ENCODE results near the gene ASMTL.

Gene ASMTL

GRCh38 chrX:1403228-1403627 is 49.5 kb downstream of the ASMTL start:
- Histone ChIP-seq H3K18ac (ENCODE audit: low read length) (no peak overlapping the region), H2BK12ac (ENCODE audit: low read length) (no peak overlapping the region), H2BK120ac (ENCODE audit: insufficient read depth, low read length, poor library complexity) (no peak overlapping the region), H3K36me3 (ENCODE audit: control insufficient read depth in 1 of 2, insufficient read depth in 2 of 2, low read length in 2 of 2) (peaks cover 33 to 66% of the 10 kb centered on the region in 2 experiments), H3K9me3 (ENCODE audit: insufficient read depth, low read depth, low read length) (no peaks in the 10 kb centered on the region), H3K4me1 (ENCODE audit: control insufficient read depth in 1 of 2, insufficient read depth in 2 of 2, low read length in 2 of 2) (no peaks in the 10 kb centered on the region), H3K9ac (ENCODE audit: low read length) (no peak overlapping the region), H3K4me2 (ENCODE audit: low read length) (no peak overlapping the region), H3K79me2 (ENCODE audit: control insufficient read depth, insufficient read depth, low read length, poor library complexity) (no peaks in the 10 kb centered on the region), H3K14ac (ENCODE audit: low read length) (no peak overlapping the region), H4K91ac (ENCODE audit: low read depth, low read length) (no peak overlapping the region), H4K12ac (ENCODE audit: low read depth, low read length) (no peak overlapping the region), H3K27ac (ENCODE audit: low read depth, low read length) (no peak overlapping the region), H3K23ac (ENCODE audit: low read length) (no peak overlapping the region), H2BK5ac (ENCODE audit: low read depth, low read length, poor library complexity) (no peak overlapping the region), H3K4me3 (ENCODE audit: low read depth, low read length) (no peak overlapping the region), H4K8ac (ENCODE audit: low read depth, low read length) (no peak overlapping the region), H3K27me3 (ENCODE audit: insufficient read depth, low read length) (no peaks in the 10 kb centered on the region), H3K4ac (ENCODE audit: low read depth, low read length) (no peak overlapping the region), H2AFZ (ENCODE audit: insufficient read depth, low read length, poor library complexity) (no peak overlapping the region), H2AK5ac (ENCODE audit: low read length) (no peak overlapping the region), H3K79me1 (ENCODE audit: low read length) (no peaks in the 10 kb centered on the region)
- no peak for DNase-seq
- no CpG with 5 or more reads among the region's 10 CpGs for WGBS (ENCODE audit: extremely low coverage, insufficient coverage, insufficient read length)

GRCh38 chrX:1401611-1402430 is 50.9 kb downstream of the ASMTL start:
- Histone ChIP-seq H2AK5ac (ENCODE audit: low read length) (no peak overlapping the region), H3K27ac (ENCODE audit: low read depth, low read length) (no peak overlapping the region), H4K8ac (ENCODE audit: low read depth, low read length) (no peak overlapping the region), H3K36me3 (ENCODE audit: control insufficient read depth in 1 of 2, insufficient read depth in 2 of 2, low read length in 2 of 2) (peaks cover 34 to 56% of the 10 kb centered on the region in 2 experiments), H2AFZ (ENCODE audit: insufficient read depth, low read length, poor library complexity) (no peak overlapping the region), H2BK120ac (ENCODE audit: insufficient read depth, low read length, poor library complexity) (no peak overlapping the region), H3K14ac (ENCODE audit: low read length) (no peak overlapping the region), H3K4me2 (ENCODE audit: low read length) (no peak overlapping the region), H3K4ac (ENCODE audit: low read depth, low read length) (no peak overlapping the region), H3K79me2 (ENCODE audit: control insufficient read depth, insufficient read depth, low read length, poor library complexity) (no peaks in the 10 kb centered on the region), H3K9ac (ENCODE audit: low read length) (no peak overlapping the region), H4K12ac (ENCODE audit: low read depth, low read length) (no peak overlapping the region), H3K9me3 (ENCODE audit: insufficient read depth, low read depth, low read length) (no peaks in the 10 kb centered on the region), H3K18ac (ENCODE audit: low read length) (no peak overlapping the region), H2BK12ac (ENCODE audit: low read length) (no peak overlapping the region), H3K4me3 (ENCODE audit: low read depth, low read length) (no peak overlapping the region), H4K91ac (ENCODE audit: low read depth, low read length) (no peak overlapping the region), H3K27me3 (ENCODE audit: insufficient read depth, low read length) (no peaks in the 10 kb centered on the region), H3K79me1 (ENCODE audit: low read length) (no peaks in the 10 kb centered on the region), H3K4me1 (ENCODE audit: control insufficient read depth in 1 of 2, insufficient read depth in 2 of 2, low read length in 2 of 2) (no peaks in the 10 kb centered on the region), H3K23ac (ENCODE audit: low read length) (no peak overlapping the region), H2BK5ac (ENCODE audit: low read depth, low read length, poor library complexity) (no peak overlapping the region)
- no peak for DNase-seq
- no CpG with 5 or more reads among the region's 30 CpGs for WGBS (ENCODE audit: extremely low coverage, insufficient coverage, insufficient read length)

- Histone ChIP-seq H4K8ac (ENCODE audit: low read depth, low read length) (no peak overlapping the region), H3K4ac (ENCODE audit: low read depth, low read length) (no peak overlapping the region), H3K4me2 (ENCODE audit: low read length) (no peak overlapping the region), H3K27me3 (ENCODE audit: insufficient read depth, low read length) (no peaks in the 10 kb centered on the region), H2BK120ac (ENCODE audit: insufficient read depth, low read length, poor library complexity) (no peak overlapping the region), H3K4me3 (ENCODE audit: low read depth, low read length) (no peak overlapping the region), H2AK5ac (ENCODE audit: low read length) (no peak overlapping the region), H4K12ac (ENCODE audit: low read depth, low read length) (no peak overlapping the region), H3K27ac (ENCODE audit: low read depth, low read length) (no peak overlapping the region), H3K14ac (ENCODE audit: low read length) (no peak overlapping the region), H3K36me3 (ENCODE audit: control insufficient read depth in 1 of 2, insufficient read depth in 2 of 2, low read length in 2 of 2) (peaks cover 38 to 50% of the 10 kb centered on the region in 2 experiments), H4K91ac (ENCODE audit: low read depth, low read length) (no peak overlapping the region), H2AFZ (ENCODE audit: insufficient read depth, low read length, poor library complexity) (no peak overlapping the region), H3K79me1 (ENCODE audit: low read length) (no peaks in the 10 kb centered on the region), H3K23ac (ENCODE audit: low read length) (no peak overlapping the region), H3K9me3 (ENCODE audit: insufficient read depth, low read depth, low read length) (no peaks in the 10 kb centered on the region), H3K18ac (ENCODE audit: low read length) (no peak overlapping the region), H2BK12ac (ENCODE audit: low read length) (no peak overlapping the region), H3K4me1 (ENCODE audit: control insufficient read depth in 1 of 2, insufficient read depth in 2 of 2, low read length in 2 of 2) (no peaks in the 10 kb centered on the region), H3K79me2 (ENCODE audit: control insufficient read depth, insufficient read depth, low read length, poor library complexity) (no peaks in the 10 kb centered on the region), H2BK5ac (ENCODE audit: low read depth, low read length, poor library complexity) (no peak overlapping the region), H3K9ac (ENCODE audit: low read length) (no peak overlapping the region)
- no CpG with 5 or more reads among the region's 27 CpGs for WGBS (ENCODE audit: extremely low coverage, insufficient coverage, insufficient read length)
- DNase-seq = no peak
Observed at GRCh38 chrX:1400742-1401471, 51.8 kb downstream of the ASMTL start.

- Histone ChIP-seq H2BK5ac (ENCODE audit: low read depth, low read length, poor library complexity) (no peak overlapping the region), H3K9ac (ENCODE audit: low read length) (no peak overlapping the region), H3K27ac (ENCODE audit: low read depth, low read length) (no peak overlapping the region), H2BK12ac (ENCODE audit: low read length) (no peak overlapping the region), H2AK5ac (ENCODE audit: low read length) (no peak overlapping the region), H3K79me2 (ENCODE audit: control insufficient read depth, insufficient read depth, low read length, poor library complexity) (no peaks in the 10 kb centered on the region), H3K4ac (ENCODE audit: low read depth, low read length) (no peak overlapping the region), H3K79me1 (ENCODE audit: low read length) (no peaks in the 10 kb centered on the region), H3K14ac (ENCODE audit: low read length) (no peak overlapping the region), H3K23ac (ENCODE audit: low read length) (no peak overlapping the region), H4K91ac (ENCODE audit: low read depth, low read length) (no peak overlapping the region), H4K12ac (ENCODE audit: low read depth, low read length) (no peak overlapping the region), H3K4me3 (ENCODE audit: low read depth, low read length) (no peak overlapping the region), H2AFZ (ENCODE audit: insufficient read depth, low read length, poor library complexity) (no peak overlapping the region), H4K8ac (ENCODE audit: low read depth, low read length) (no peak overlapping the region), H2BK120ac (ENCODE audit: insufficient read depth, low read length, poor library complexity) (no peak overlapping the region), H3K27me3 (ENCODE audit: insufficient read depth, low read length) (no peaks in the 10 kb centered on the region), H3K4me1 (ENCODE audit: control insufficient read depth in 1 of 2, insufficient read depth in 2 of 2, low read length in 2 of 2) (no peaks in the 10 kb centered on the region), H3K4me2 (ENCODE audit: low read length) (no peak overlapping the region), H3K18ac (ENCODE audit: low read length) (no peak overlapping the region), H3K9me3 (ENCODE audit: insufficient read depth, low read depth, low read length) (no peaks in the 10 kb centered on the region), H3K36me3 (ENCODE audit: control insufficient read depth in 1 of 2, insufficient read depth in 2 of 2, low read length in 2 of 2) (peaks cover 38 to 43% of the 10 kb centered on the region in 2 experiments)
- DNase-seq = no peak
- no CpG with 5 or more reads among the region's 12 CpGs for WGBS (ENCODE audit: extremely low coverage, insufficient coverage, insufficient read length)
Observed at GRCh38 chrX:1400049-1400448, 52.7 kb downstream of the ASMTL start.

All from trophoblast cell (in vitro differentiated cells and primary cell).